Retina (tissue), 1 donor: ENCODE results near the gene AKAP13.
A peak's percentile ranks its signal among the peaks of the same experiment; 100 is the strongest.
"Not testable (repeated sequence)": the region's sequence is repeated elsewhere in the genome, so short reads cannot be mapped to it uniquely, and the experiment has no call there.

ENCODE experiments used
- DNase-seq: peaks from one replicate; pipeline ENCODE4 v3.0.0-alpha.2; 2016

The AKAP13 gene

GRCh38 chr15:85483955-85484354 lies 103.6 kb downstream of the AKAP13 start:
- DNase-seq = not testable (repeated sequence)

GRCh38 chr15:85484923-85485322 lies 104.5 kb downstream of the AKAP13 start:
- DNase-seq = not testable (repeated sequence)

- DNase-seq = peak; percentile 42
Observed at GRCh38 chr15:85485956-85486567, 105.7 kb downstream of the AKAP13 start.

- DNase-seq = not testable (repeated sequence)
Observed at GRCh38 chr15:85487796-85488195, 107.4 kb downstream of the AKAP13 start.

GRCh38 chr15:85488997-85489396 lies 108.6 kb downstream of the AKAP13 start:
- DNase-seq = no peak

GRCh38 chr15:85489773-85490493 lies 109.5 kb downstream of the AKAP13 start:
- DNase-seq = no peak

GRCh38 chr15:85490856-85491255 lies 110.5 kb downstream of the AKAP13 start:
- no peak for DNase-seq

- DNase-seq = no peak
Observed at GRCh38 chr15:85491691-85492090, 111.3 kb downstream of the AKAP13 start.

GRCh38 chr15:85492406-85492805 lies 112.0 kb downstream of the AKAP13 start:
- no peak for DNase-seq

GRCh38 chr15:85493260-85493659 lies 112.9 kb downstream of the AKAP13 start:
- DNase-seq = no peak

GRCh38 chr15:85494048-85494777 lies 113.8 kb downstream of the AKAP13 start:
- no peak for DNase-seq

- no peak for DNase-seq
Observed at GRCh38 chr15:85495096-85495495, 114.7 kb downstream of the AKAP13 start.

- DNase-seq = no peak
Observed at GRCh38 chr15:85495544-85495943, 115.1 kb downstream of the AKAP13 start.

- no peak for DNase-seq
Observed at GRCh38 chr15:85496151-85496550, 115.7 kb downstream of the AKAP13 start.

- DNase-seq = no peak
Observed at GRCh38 chr15:85496551-85497171, 116.3 kb downstream of the AKAP13 start.

- DNase-seq = no peak
Observed at GRCh38 chr15:85497172-85497569, 116.8 kb downstream of the AKAP13 start.

- DNase-seq = no peak
Observed at GRCh38 chr15:85498471-85498870, 118.1 kb downstream of the AKAP13 start.

GRCh38 chr15:85499371-85499887 lies 119.0 kb downstream of the AKAP13 start:
- DNase-seq = no peak

GRCh38 chr15:85500060-85500708 lies 119.8 kb downstream of the AKAP13 start:
- DNase-seq = no peak

- no peak for DNase-seq
Observed at GRCh38 chr15:85500729-85501128, 120.3 kb downstream of the AKAP13 start.

- DNase-seq = no peak
Observed at GRCh38 chr15:85501574-85501973, 121.2 kb downstream of the AKAP13 start.

GRCh38 chr15:85503151-85503799 lies 122.9 kb downstream of the AKAP13 start:
- DNase-seq = no peak
